LNCAP (cell line): Measurements from ENCODE around the gene NOX5.

Experiments
- CTCF ChIP-seq: fragments of 450-650 bp; IDR thresholded peaks from 2 replicates; pipeline ENCODE4 v1.5.1; 2017; ENCODE audit warnings: mild to moderate bottlenecking

NOX5 gene

DNA sequence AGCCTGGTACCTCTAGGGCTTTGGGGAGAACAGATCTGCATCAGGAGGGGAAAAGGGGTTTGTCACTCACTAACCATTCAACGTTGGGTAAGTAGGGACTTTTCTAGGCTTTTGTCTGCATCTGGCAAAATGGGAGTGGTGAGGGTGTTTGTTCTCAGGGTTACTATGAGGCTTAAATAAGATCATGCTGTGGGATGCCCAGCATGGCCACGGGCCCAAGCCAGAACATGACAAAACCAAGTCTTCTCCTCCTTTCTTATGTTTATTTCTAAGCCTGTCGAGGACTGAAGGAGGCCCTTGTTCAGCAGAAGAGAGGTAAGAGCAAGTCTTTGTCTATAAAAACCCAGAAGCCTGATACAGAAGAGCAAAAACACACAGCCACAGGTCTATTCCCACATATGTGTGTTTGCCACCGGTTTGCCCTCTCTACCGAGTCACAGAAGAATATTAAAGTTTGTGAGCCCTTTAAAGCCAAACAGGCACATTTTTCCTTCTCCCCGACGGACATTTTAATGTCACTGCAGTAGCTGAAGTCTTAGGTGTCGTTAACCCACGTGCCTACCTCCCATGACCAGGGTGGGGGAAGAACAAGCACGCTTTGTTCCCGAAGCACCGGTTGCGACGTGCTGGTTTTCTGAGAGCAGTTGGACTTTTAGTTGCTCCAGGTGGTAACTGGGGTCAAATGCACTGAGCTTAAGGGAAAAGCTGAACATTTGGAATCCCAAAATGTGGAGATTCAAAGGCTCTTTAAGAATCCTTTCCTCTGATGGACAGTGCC lies 72.1 kb downstream of the NOX5 start:
- no peak for TF ChIP-seq CTCF

- TF ChIP-seq CTCF: no peak
Measured at GRCh38 chr15:69087366-69087976, 73.0 kb downstream of the NOX5 start.

GRCh38 chr15:69088300-69088965 lies 73.9 kb downstream of the NOX5 start:
- TF ChIP-seq CTCF: no peak

GRCh38 chr15:69089258-69089657 lies 74.8 kb downstream of the NOX5 start:
- no peak for TF ChIP-seq CTCF

DNA sequence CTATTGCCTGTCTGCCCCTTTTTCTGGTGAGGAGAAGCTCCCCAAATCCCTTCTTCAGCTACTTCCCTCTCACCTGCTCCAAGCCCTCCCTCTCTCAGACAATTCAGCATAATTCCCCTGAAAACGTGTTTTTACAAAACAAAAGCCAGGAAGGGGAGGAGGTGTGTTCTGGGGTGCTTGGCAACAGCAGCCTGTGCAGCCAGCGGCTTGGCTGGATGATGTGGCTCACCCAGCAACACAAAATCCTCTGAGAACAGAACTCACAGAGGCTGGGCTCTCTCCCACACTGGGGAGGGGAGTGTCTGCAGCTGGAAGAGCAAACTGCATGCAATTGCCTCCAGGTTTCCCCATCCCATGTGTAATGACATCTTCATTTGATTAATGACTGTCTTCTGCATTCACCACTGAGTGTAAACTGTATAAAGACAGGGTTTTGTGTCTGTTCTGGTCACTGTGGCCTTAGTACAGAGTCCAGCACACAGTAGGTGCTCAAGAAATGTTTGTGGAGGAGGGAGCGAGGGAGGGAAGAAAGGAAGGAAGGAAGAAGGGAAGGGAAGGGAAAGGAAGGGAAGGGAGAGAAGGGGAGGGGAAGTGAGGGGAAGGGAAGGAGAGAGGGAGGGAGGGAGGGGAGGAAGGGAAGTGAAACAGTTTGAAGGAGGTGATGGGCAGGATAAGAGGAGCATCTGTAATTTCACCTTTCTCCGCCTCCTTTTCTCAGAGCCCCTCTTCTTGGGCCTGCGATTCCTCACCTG lies 75.9 kb downstream of the NOX5 start:
- TF ChIP-seq CTCF: no peak

DNA sequence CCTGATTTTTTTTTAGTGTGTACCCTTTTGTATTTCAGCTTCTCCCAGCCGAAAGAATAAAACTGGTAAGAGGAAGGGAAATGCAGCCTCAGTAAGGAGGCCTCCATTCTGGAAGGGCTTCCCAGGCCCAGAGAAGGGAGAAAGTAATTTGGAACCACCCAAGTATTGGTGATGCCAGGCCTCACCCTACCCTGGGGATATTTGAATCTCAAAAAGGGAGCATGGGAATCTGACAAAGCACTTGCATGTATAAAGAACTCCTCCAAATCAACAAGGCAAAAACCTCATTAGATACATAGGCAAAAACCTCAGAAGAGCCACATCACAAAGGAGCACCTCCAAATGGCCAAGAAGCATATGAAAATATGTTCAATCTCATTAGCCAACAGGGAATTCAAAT lies 77.2 kb downstream of the NOX5 start:
- no peak for TF ChIP-seq CTCF

GRCh38 chr15:69092159-69092558 lies 77.7 kb downstream of the NOX5 start:
- no peak for TF ChIP-seq CTCF
